ENCODE results near the gene PHKA1.
A peak's percentile ranks its signal among the peaks of the same experiment; 100 is the strongest.
"Not testable (repeated sequence)": the region's sequence is repeated elsewhere in the genome, so short reads cannot be mapped to it uniquely, and the experiment has no call there.

The PHKA1 gene

GRCh38 chrX:72663737-72664136 is 50.4 kb downstream of the PHKA1 start:
- no peak for DNase-seq

DNA sequence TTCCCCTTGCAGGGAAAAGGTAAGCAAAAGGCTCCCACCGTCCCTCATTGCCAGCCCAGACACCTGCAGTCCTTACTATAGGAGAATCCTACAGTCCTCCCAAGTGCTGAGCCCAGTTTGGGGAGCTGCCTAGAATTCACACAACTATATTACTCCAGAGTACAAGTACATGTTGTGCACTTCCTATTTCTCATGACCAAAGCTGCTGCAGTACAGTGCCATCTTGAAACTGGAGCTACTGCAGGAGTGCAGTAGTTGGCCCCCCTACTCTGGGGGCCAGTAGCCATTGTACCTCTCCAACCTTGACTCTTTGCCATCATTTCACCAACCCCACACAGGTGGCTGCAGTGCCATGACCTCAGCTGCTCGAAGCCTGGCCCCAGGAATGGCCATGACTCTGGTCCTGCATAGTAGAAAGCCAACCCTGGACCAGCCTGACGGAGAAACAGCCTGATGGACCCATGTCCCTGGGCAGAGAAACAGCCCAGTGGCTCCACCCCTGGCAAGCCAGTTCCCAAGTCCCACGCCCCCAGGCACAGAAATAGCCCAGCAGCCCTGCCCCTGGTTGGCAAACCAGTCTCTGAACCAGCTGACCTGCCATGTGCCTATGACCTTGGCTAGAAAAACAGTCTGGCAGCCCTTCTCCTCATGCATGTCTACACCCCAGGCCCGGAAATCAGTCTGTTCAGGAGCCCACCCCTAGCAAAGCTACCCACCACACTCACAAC is 51.9 kb downstream of the PHKA1 start:
- no peak for DNase-seq

DNA sequence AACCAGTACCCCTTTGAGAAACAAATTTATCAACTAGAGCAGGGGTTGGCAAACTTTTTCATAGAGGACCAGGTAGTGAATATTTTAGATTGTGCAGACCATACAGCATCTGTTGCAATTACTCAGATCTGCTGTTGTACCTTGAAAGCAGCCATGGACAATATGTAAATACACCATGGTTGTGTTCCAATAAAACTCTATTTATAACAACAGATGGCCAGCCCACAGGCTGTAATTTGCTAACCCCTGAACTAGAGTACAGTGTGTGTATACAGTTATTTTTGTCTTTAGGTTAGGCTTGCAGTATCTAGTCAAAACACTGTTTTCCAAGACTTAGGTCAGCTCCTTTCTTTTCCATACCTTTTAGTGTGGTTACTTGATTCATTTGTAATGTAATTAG is 54.4 kb downstream of the PHKA1 start:
- no peak for DNase-seq

- no peak for DNase-seq
Measured at GRCh38 chrX:72652082-72652481, 62.0 kb downstream of the PHKA1 start.

DNA sequence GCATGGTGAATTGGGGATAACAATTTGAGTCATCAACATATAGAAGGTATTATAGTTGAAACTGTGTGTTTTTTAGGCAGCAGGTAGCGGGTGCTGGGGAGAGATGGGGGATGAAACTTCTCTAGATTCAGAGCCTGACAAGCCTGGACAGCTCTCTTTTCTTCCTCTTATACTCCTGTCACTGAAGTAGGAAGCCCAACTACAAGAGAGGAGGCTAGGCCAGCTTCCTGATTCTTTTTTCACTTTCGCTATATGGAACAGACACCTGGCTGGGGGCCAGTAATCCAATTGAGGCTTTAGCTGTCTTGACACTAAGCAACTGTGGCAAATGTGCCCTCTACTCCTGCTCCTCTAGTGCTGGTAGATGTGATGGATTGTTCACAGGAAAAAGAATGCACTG is 69.2 kb downstream of the PHKA1 start:
- no peak for DNase-seq

- no peak for DNase-seq
Measured at GRCh38 chrX:72641611-72642010, 72.5 kb downstream of the PHKA1 start.

DNA sequence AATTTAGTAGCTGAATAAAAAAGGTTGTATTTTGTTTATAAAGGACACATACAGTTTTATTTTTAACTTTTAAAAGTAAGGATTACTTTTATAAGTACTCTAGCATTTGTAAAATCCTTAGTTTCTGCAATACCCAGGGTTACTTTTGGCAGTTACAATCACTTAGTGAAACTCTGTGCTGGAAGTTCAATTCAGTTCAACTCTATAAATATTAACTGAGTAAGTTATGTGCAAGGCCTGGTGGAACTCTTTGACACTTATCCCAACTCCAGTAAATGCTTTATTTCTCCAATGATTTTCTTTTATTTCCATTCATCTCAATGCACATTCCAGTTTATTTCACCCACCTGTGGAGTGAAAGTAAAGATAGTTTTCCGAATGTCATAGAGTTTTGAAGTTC is 78.2 kb downstream of the PHKA1 start:
- DNase-seq = no peak

- no peak for DNase-seq
Measured at GRCh38 chrX:72634331-72634730, 79.8 kb downstream of the PHKA1 start.

GRCh38 chrX:72630185-72630584 is 83.9 kb downstream of the PHKA1 start:
- no peak for DNase-seq

DNA sequence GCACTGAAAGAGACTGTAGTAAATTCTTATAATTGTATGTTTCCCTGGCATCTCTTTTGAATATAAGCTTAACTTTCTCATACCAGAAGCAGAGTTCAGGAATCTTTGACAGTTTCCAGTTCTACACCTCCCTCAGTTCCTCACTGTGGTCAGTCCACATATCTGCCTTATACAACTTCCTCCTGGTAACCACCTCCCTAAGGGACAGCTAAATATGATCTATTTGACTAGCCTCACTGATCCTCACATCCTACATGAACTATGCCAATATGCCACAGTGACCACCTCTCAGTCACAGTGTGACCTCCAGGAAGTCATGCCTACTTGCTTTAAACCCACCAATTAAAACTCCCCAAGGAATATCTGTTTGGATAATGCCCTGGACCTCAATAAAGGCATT is 89.9 kb downstream of the PHKA1 start:
- no peak for DNase-seq

- no peak for DNase-seq
Measured at GRCh38 chrX:72621625-72622485, 92.3 kb downstream of the PHKA1 start.

GRCh38 chrX:72621163-72621562 is 92.9 kb downstream of the PHKA1 start:
- no peak for DNase-seq

- DNase-seq = no peak
Measured at GRCh38 chrX:72620550-72621145, 93.5 kb downstream of the PHKA1 start.

GRCh38 chrX:72609313-72609712 is 104.8 kb downstream of the PHKA1 start:
- DNase-seq = no peak

GRCh38 chrX:72604705-72605104 is 109.4 kb downstream of the PHKA1 start:
- no peak for DNase-seq

GRCh38 chrX:72604112-72604511 is 110.0 kb downstream of the PHKA1 start:
- DNase-seq = no peak

DNA sequence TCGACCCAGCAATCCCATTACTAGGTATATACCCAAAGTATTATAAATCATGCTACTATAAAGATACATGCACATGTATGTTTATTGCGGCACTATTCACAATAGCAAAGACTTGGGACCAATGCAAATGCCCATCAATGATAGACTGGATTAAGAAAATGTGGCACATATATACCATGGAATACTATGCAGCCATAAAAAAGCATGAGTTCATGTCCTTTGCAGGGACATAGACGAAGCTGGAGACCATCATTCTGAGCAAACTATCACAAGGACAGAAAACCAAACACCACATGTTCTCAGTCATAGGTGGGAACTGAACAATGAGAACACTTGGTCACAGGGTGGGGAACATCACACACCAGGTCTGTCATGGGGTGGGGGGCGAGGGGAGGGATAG is 123.1 kb downstream of the PHKA1 start:
- not testable (repeated sequence) for DNase-seq

- no peak for DNase-seq
Measured at GRCh38 chrX:72584163-72584562, 129.9 kb downstream of the PHKA1 start.

DNA sequence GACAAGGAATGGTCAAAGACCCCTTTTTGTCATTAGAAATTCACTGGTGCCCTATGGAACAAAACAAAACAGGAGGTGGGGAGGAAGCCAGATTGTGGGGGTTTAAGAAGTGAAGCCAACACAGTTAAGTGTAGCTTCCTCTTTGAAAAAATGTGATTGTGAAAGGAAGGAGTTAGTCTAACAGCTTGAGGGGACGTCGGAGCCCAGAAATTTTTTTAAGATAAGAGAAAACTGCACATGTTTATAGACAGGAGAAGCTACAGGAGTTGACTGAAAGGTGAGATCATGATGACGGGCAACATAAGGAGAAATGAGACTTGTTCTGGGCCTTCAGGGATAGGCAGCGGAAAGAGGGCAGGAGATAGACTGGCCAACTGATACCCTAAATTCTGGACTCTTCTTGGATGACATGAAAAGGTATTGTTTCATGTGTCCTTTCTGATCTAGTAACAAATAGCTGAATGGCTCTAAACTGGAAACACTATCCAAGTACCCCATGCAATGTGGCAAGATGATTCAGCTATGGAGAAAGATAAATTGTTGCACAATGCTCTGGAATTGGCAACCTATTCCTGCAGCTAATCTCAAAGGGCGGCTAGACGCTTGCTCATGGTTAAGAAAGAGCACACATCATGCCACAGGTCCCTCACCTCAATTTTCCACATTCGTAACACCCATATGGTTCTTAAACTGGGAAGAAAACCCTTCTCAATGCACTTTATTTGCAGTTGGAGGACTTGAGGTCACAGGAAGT is 137.8 kb downstream of the PHKA1 start:
- no peak for DNase-seq

- DNase-seq = no peak
Measured at GRCh38 chrX:72573158-72573511, 141.0 kb downstream of the PHKA1 start.

GRCh38 chrX:72572248-72573157 is 141.6 kb downstream of the PHKA1 start, which contains the start of gene HDAC8:
Gene HDAC8, minus strand, starts transcription at chrX:72572843. Its CDS starts 82 bp downstream, at chrX:72572761.
- DNase-seq = peak; percentile 41

- no peak for DNase-seq
Measured at GRCh38 chrX:72569786-72570185, 144.3 kb downstream of the PHKA1 start.
